Neural crest cell (in vitro differentiated cells): ENCODE data around the gene TRIM21. TPM values are rescaled to one million over a fixed set of nuclear protein-coding genes. Genes with fewer than 3 reads are reported as not detected.
"Not testable (repeated sequence)": the region's sequence is repeated elsewhere in the genome, so short reads cannot be mapped to it uniquely, and the experiment has no call there.

ENCODE experiments used
- DNase-seq: peaks from one replicate; pipeline ENCODE4 v3.0.0; 2021; ENCODE audit warnings: low read depth, mixed read lengths, low spot score
- H3K27ac Mint-ChIP-seq: one replicate; pipeline ENCODE4 v1.8.0; 2021; ENCODE audit warnings: mild to moderate bottlenecking, mixed read lengths; ENCODE audit not compliant: unreplicated experiment
- H3K27me3 Mint-ChIP-seq: 2 replicates; pipeline ENCODE4 v1.8.0; 2021; ENCODE audit warnings: low read depth, mild to moderate bottlenecking, mixed read lengths
- H3K36me3 Mint-ChIP-seq: 2 replicates; pipeline ENCODE4 v1.8.0; 2021; ENCODE audit warnings: low read depth, mild to moderate bottlenecking, mixed read lengths
- H3K4me1 Mint-ChIP-seq: 2 replicates; pipeline ENCODE4 v1.8.0; 2021; ENCODE audit warnings: mixed read lengths
- H3K4me3 Mint-ChIP-seq: one replicate; pipeline ENCODE4 v1.8.0; 2021; ENCODE audit warnings: mild to moderate bottlenecking, mixed read lengths
- H3K9me3 Mint-ChIP-seq: 2 replicates; pipeline ENCODE4 v1.8.0; 2021; ENCODE audit warnings: mixed read lengths
- total RNA-seq: library from RNA; stranded (reverse); gene quantifications from 2 replicates; pipeline ENCODE4 v1.2.1, GENCODE V29; 2021
- TF ChIP-seq, protein P1 (sequence below): fragments of 200-600 bp; sonication (generic); conservative IDR thresholded peaks from 2 replicates; pipeline ENCODE4 v1.5.0; 2021; ENCODE audit warnings: antibody characterized with exemption, mild to moderate bottlenecking

TRIM21 gene
- total RNA-seq, 1 donor from 2014 or later: 10.5 TPM

DNA sequence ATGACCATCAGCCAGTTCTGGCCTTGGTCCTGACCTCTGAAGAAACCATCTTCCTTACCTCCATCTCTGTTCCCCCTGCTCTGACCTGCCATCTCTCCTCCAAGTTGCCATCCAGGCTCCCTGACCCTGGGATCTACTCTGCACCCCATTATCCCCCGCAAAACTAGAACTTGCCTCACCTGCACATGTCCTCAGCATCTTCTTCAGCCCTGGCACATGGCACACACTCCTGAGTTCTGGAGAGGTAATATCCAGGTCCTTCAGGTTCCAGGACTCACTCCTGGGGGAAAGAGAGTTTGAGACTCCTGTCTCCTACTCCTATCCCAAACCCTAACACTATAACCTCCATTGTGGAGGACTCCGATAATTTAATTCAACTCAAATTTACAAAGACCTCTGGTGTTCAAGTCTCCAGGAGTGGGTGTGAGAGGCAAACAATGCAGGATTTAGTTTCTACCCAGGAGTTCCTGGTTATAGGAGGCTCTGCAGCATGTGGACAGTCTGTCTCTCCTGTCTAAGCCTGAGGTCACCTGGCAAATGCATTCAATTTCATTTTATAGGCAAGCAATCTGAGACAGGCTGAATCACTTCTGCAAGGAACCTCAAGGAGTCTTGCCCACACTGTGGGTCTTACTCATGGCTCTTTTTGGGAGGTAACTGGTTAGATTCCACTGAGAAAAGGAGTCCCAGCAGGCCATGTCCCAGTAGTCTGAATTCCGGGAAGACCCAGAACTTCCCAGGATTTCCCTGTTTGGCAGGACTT lies 7.3 kb downstream of the TRIM21 start:
- TF ChIP-seq, protein P1, sequence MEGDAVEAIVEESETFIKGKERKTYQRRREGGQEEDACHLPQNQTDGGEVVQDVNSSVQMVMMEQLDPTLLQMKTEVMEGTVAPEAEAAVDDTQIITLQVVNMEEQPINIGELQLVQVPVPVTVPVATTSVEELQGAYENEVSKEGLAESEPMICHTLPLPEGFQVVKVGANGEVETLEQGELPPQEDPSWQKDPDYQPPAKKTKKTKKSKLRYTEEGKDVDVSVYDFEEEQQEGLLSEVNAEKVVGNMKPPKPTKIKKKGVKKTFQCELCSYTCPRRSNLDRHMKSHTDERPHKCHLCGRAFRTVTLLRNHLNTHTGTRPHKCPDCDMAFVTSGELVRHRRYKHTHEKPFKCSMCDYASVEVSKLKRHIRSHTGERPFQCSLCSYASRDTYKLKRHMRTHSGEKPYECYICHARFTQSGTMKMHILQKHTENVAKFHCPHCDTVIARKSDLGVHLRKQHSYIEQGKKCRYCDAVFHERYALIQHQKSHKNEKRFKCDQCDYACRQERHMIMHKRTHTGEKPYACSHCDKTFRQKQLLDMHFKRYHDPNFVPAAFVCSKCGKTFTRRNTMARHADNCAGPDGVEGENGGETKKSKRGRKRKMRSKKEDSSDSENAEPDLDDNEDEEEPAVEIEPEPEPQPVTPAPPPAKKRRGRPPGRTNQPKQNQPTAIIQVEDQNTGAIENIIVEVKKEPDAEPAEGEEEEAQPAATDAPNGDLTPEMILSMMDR: no peak
- H3K9me3 Mint-ChIP-seq: no peaks in the 10 kb centered on the region
- no peaks in the 10 kb centered on the region for H3K27me3 Mint-ChIP-seq
- H3K27ac Mint-ChIP-seq: no peak overlapping the region
- no peaks in the 10 kb centered on the region for H3K4me1 Mint-ChIP-seq
- H3K36me3 Mint-ChIP-seq: peaks cover 38% of the 10 kb centered on the region
- no peak for DNase-seq
- H3K4me3 Mint-ChIP-seq: no peak overlapping the region

DNA sequence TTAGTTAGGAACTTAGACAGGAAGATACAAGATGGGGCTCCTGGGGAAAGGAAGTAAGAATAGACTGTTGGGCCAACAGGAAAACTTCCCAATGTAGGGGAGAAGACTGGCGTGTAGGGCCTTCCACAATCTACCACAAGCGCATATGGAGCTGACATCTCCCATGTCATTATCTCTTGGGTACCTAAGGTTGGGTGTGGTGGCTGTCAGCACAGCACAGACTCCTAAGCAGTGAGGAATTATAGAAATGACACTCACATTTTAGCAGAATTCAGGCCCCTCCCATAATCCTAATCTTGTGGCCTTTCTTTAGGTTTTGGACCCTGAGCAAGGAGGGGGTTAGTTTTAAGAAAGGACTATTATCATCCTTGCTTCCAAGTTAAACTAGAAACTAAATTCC lies 11.6 kb downstream of the TRIM21 start:
- no peak overlapping the region for H3K4me3 Mint-ChIP-seq
- DNase-seq: no peak
- TF ChIP-seq, protein P1: no peak
- H3K9me3 Mint-ChIP-seq: no peaks in the 10 kb centered on the region
- H3K27ac Mint-ChIP-seq: no peak overlapping the region
- H3K36me3 Mint-ChIP-seq: peaks cover 15% of the 10 kb centered on the region
- H3K27me3 Mint-ChIP-seq: no peaks in the 10 kb centered on the region
- H3K4me1 Mint-ChIP-seq: no peaks in the 10 kb centered on the region

DNA sequence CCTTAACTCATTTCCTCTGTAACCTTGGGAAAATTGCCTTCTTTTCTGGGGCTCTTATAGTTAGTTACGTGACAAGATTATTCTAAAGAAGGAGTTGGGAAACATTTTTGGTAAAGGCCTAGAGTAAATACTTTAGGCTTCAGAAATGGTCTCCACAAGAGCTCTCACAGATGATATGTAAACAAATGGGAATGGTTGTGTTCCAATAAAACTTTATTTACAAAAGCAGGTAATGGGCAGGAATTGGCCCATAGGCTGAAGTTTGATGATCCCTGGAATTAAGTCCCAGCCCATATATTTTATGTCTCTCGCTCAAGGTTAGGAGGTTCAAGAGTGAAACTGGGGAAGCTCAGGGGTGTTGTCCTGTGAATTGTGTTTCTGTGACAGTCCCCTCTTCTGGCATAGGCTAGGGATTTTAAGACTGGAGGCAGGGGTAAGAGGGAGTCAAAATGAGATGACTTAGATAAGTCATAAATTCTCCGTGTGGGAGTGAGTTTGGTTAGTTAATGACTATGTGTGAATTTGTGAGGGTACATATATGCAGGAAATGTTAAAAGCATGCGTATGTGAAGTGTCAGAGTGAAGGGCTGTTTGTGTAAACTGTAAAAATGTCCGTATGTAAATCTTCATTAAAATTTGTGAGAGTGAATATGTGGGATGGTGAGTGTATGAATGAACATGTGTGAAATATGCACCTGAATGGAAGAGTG lies 17.9 kb downstream of the TRIM21 start:
- Mint-ChIP-seq H3K36me3 (no peaks in the 10 kb centered on the region), H3K4me3 (no peak overlapping the region), H3K9me3 (no peaks in the 10 kb centered on the region), H3K4me1 (no peaks in the 10 kb centered on the region), H3K27me3 (peaks cover 9% of the 10 kb centered on the region), H3K27ac (no peak overlapping the region)
- DNase-seq: no peak
- TF ChIP-seq, protein P1: no peak

DNA sequence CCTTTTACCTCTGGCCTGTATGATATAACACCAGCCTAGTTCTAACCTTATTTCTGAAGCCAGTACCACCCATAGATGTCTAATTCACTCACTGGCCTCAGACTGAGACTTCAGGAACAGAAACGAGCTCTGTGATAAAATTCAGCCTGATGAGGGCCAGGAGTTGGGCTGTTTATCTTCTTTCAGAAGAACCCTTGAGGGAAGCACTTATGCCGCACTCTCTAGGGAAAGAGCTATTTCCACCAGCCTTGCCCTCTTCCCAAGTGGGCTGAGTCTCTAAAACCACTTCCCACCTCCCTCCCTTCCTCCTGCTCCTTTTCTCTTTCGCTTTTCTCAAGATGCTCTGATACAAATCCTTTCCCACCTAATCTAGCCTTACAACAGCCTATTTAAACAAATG lies 23.3 kb downstream of the TRIM21 start:
- H3K36me3 Mint-ChIP-seq: no peaks in the 10 kb centered on the region
- no peaks in the 10 kb centered on the region for H3K9me3 Mint-ChIP-seq
- no peak for DNase-seq
- TF ChIP-seq, protein P1: no peak
- no peak overlapping the region for H3K27ac Mint-ChIP-seq
- H3K4me1 Mint-ChIP-seq: no peaks in the 10 kb centered on the region
- H3K4me3 Mint-ChIP-seq: no peak overlapping the region
- peaks cover 19% of the 10 kb centered on the region for H3K27me3 Mint-ChIP-seq

DNA sequence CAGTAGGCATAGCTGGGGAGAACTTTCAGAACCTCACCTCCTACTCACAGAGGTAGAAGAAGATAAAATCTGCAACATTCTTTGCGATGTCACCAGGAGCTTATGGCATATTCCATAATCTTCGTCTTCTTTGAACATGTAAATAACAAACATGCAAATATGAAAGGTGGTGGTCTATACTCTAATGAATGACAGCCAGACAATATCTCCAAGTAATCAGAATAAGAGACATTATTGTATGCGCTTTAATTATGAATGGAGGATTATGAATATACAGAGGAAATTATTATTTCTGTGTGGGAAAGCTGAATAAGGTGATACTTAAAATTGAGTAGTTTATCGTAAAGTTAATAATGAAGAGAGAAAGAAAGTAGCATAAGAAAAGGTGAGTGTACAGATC lies 25.2 kb downstream of the TRIM21 start, which contains the start of gene OR52B4:
TSS of gene OR52B4 (minus strand) at position 101 of the 400 bp plus-strand sequence. CDS start at position 10, 91 bp downstream.
- Mint-ChIP-seq H3K4me3 (no peak within 1 kb of the TSS), H3K9me3 (no peaks in the 10 kb centered on the region), H3K36me3 (no peaks in the 10 kb centered on the region), H3K27me3 (peaks cover 16% of the 10 kb centered on the region), H3K27ac (no peak within 1 kb of the TSS), H3K4me1 (no peaks in the 10 kb centered on the region)
- no peak for DNase-seq
- TF ChIP-seq, protein P1: no peak

DNA sequence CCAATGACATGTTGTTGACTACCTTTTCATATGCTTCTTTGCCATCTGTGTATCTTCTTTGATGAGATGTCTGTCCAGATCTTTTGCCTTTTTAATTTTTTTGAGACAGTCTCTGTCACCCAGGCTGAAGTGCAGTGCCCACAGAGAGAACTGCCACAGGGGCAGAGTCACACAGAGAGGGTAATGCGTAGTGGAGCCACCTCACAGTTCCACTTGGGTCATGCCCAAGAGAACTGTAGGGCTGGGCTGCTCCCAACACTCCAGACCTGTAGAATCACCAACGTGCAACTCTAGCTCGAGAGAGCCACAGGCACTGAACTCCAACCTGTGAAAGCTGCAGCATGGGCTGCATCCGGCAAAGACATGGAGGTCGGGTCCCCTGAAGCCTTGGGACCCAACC lies 45.4 kb downstream of the TRIM21 start:
- not testable (repeated sequence) for DNase-seq, H3K4me1 Mint-ChIP-seq, H3K27ac Mint-ChIP-seq, H3K36me3 Mint-ChIP-seq, H3K9me3 Mint-ChIP-seq, H3K27me3 Mint-ChIP-seq, H3K4me3 Mint-ChIP-seq

DNA sequence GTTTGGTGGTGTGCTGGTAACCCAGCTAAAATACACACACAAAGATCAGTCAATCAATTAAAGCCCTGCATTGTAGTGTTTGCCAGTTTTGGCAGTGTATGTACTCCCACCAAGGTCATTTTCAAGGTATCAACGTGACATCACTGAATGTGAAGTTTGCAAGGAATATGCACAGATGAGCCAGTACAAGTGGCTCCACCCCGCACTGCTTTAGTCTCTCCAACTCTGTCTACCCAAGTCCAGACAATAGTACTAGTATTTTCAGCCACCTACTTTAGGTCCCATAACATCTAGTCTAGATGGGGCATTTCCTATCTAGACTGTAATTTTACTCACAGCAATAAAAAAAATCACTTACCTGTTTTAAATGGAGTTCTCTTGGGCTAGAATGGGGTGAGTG lies 48.1 kb downstream of the TRIM21 start:
- H3K9me3 Mint-ChIP-seq, H3K36me3 Mint-ChIP-seq, H3K27ac Mint-ChIP-seq, DNase-seq, H3K27me3 Mint-ChIP-seq, H3K4me1 Mint-ChIP-seq, H3K4me3 Mint-ChIP-seq: not testable (repeated sequence)
